ENCODE results near the gene TLL1.

Gene TLL1

GRCh38 chr4:165967486-165967885 lies 94.4 kb downstream of the TLL1 start:
- TF ChIP-seq CTCF (conservative IDR thresholded peaks at IDR 0.05) (no peak), ZFX (IDR thresholded peaks at IDR 0.05) (no peak)
- H3K27ac ChIP-seq: no peak overlapping the region

DNA sequence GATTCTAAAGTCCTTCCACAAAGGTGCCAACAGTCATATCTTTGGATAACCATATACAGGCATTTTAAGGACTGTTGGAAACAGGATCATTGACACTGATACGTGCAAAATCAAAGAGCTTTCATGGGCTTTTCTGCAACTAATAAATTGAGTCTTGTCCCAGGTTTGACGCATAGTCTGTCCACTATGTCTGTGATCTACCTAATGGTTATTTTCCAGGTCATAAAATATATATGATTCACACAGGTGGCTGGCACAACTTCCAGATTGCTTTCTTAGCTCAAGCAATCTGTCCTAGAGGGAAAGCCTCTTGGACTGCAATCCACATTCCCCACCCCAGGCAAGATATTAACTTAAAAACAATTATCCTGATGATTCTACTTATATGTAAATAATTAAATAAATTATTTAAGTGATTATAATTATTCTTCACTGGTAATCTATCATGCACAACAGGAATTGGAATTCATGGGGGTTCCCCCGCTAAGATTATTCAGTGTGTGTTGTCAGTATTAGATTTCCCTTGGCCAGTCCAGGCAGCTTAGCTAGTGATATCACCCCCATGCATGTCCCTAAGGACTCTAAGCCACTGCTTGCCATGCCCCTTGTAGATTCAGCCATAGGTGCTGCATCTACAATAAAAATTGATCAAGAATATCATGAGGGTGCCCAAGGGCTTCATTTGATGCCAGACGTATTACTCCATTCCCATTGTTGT lies 97.8 kb downstream of the TLL1 start:
- H3K27ac ChIP-seq: no peak overlapping the region
- no peak for TF ChIP-seq ZFX (IDR thresholded peaks at IDR 0.05)
- no peak for TF ChIP-seq CTCF (conservative IDR thresholded peaks at IDR 0.05)

- TF ChIP-seq ZFX (IDR thresholded peaks at IDR 0.05) (no peak), CTCF (conservative IDR thresholded peaks at IDR 0.05) (no peak)
- H3K27ac ChIP-seq: no peak overlapping the region
Observed at GRCh38 chr4:165971446-165971845, 98.4 kb downstream of the TLL1 start.

GRCh38 chr4:165971933-165972332 lies 98.9 kb downstream of the TLL1 start:
- TF ChIP-seq ZFX (IDR thresholded peaks at IDR 0.05): no peak
- TF ChIP-seq CTCF (conservative IDR thresholded peaks at IDR 0.05): no peak
- H3K27ac ChIP-seq: no peak overlapping the region

- H3K27ac ChIP-seq: no peak overlapping the region
- TF ChIP-seq ZFX (IDR thresholded peaks at IDR 0.05): no peak
- TF ChIP-seq CTCF (conservative IDR thresholded peaks at IDR 0.05): no peak
Observed at GRCh38 chr4:165972747-165973146, 99.7 kb downstream of the TLL1 start.

GRCh38 chr4:165982934-165983333 lies 109.9 kb downstream of the TLL1 start:
- no peak overlapping the region for H3K27ac ChIP-seq

More at GRCh38 chr4:165982934-165983333, 109.9 kb downstream of the TLL1 start:
- no peak for TF ChIP-seq ZFX (IDR thresholded peaks at IDR 0.05)
- no peak for TF ChIP-seq CTCF (conservative IDR thresholded peaks at IDR 0.05)

Measured in C4-2B (cell line).